A204.1 (cell line): Measurements from ENCODE around the gene HKDC1.
"Not testable (repeated sequence)": the region's sequence is repeated elsewhere in the genome, so short reads cannot be mapped to it uniquely, and the experiment has no call there.

Experiments used
- FAIRE-seq: peaks from 2 replicates; lab custom pipeline; 2012; peaks lifted over from hg19 to GRCh38; lab: Jason Lieb, UNC

Gene HKDC1

GRCh38 chr10:69279110-69279509, 59.0 kb downstream of the HKDC1 start:
- FAIRE-seq: no peak

DNA sequence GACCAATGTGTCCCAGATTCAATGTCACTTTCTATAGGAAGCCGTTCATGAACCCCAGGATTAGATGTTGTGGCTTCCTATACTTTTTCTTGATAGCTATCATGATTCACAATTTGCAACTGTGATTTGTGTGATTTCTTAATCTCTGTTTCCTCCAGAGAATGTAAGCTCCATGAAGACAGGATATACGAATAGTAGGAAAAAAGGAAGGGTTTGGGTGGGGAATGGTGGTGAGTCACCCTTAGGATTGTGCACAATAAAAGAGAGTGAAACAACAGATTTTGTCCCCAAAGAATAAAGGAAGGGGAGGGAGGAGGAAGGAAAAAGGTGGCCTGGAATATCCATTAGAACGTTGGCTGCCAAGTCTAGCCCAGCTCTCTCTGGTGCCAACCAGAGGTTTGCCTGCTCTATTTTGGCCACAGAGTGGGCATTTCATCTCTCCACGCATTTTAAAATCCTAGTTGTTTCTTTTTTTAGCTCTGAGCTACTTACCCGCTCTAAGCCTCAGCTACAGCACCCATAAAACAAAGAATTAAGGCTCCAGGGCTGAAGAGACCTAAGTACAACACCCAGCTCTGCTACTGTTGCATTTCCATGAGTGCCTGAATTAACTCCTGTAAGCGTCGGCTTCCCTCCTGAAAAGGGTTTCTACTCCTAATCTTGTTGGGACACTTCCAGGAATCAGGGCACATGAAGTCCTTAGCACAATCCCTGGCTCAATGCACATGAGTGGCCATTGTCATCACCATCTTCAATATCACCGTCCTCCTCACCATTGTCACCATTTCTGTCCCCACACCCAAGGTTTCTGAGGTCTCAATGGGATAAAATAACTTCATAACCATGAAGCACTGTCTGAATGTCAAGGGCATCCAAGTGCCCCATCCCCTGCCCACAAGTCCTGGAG, 61.6 kb downstream of the HKDC1 start:
- FAIRE-seq: no peak

DNA sequence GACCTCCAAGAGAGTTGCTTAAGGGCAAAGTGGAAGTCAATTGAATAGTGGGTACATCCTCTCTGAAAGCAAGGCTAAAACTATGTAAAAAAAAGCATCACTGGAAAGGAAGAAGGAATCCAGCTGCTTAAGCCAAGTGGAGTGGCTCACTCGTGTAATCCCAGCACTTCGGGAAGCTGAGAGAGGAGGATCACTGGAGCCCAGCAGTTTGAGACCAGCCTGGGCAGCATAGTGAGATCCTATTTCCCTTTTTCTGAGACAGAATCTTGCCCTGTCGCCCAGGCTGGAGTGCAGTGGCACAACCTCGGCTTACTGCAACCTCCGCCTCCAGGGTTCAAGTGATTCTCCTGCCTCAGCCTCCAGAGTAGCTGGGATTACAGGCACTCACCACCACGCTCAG, 64.3 kb downstream of the HKDC1 start:
- not testable (repeated sequence) for FAIRE-seq

DNA sequence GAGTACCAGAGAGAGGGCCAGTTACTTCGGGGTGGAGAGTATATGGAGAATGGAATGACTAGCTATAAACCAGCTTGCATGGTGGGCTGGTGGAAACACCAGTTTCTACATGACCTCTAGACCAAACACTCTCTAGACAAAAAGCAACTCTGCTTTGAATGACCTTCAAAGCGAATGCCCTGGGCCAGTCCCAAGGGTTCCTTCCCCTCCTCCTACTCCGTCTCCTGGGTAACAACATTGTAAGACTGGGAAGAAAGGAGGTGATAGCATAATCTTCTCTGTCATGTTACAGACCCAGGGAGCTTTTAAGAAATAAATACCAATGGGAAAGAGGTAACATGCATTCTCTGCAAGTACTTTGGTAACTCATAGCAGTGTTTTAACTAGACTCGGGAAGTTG, 65.6 kb downstream of the HKDC1 start:
- no peak for FAIRE-seq

GRCh38 chr10:69287181-69287580, 67.0 kb downstream of the HKDC1 start:
- no peak for FAIRE-seq

DNA sequence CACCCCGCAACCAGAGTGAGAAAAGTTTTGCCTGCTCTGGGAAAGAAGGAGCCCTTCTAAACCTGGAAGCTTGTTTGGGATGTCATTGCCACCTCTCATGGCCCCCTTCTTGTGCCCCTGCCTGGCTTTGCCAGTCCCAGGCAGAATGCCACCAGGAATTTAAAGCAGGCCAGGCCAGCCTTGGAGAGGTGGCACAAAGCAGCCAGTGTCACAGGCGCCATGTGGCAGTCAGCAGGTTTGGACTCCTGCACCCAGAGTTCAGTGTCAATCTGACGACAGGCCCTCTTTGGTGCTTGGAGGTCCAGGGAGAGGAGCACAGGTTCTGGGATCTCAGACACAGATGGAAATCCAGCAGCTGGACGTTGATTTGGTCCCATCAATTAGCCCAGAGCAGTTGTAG, 70.9 kb downstream of the HKDC1 start:
- no peak for FAIRE-seq

DNA sequence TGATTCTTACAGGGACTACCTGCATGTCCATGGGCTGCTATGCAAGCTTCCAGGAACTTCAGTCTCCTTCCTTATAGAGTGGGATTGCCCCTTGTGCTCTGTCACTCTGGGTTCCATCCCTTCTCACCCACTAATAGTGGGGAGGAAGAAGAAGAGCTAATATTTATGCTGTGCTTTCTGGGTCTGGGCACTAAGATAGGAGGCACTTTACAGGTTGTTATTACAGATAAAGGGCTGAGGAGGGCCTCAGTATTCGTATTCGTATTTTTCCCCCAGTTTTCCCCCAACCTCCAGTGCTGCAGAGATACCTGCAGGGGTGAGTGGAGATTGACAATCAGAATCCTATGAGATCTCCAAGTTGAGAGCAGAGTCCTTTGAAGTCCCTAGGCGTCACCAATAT, 72.3 kb downstream of the HKDC1 start:
- no peak for FAIRE-seq

- FAIRE-seq: no peak
Measured at GRCh38 chr10:69295027-69295636, 75.0 kb downstream of the HKDC1 start.

- FAIRE-seq: no peak
Measured at GRCh38 chr10:69303632-69304051, 83.5 kb downstream of the HKDC1 start.

- no peak for FAIRE-seq
Measured at GRCh38 chr10:69306421-69306820, 86.3 kb downstream of the HKDC1 start.

DNA sequence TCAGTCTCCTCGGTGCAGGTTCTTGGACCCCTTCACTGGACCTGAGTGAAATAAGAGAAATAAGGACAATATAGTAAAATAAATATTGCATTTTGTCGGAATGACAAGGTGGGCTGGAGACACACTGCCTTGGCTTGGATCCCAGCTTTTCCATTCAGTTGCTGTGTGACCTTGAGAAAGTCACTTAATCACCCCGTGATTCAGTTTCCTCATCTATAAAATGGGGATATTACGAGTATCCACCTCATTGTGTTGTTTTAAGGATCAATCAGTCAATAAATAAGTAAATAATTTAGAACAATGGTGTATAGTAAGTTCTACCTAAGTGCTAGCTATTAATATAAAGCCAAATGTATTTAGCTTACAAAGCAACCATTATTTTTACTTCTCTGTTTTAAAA, 87.3 kb downstream of the HKDC1 start:
- no peak for FAIRE-seq

DNA sequence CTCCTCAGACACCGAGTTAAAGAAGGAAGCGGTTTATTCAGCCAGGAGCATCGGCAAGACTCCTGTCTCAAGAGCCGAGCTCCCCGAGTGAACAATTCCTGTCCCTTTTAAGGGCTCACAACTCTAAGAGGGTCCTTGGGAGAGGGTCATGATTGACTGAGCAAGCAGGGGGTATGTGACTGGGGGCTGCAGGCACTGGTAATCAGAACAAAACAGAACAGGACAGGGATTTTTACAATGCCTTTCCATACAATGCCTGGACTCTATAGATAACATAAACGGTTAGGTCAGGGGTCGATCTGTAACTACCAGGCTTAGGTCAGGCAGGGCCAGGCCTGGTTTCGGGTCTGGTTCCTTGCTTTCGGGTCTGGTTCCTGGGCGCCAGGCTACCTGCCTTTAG, 88.2 kb downstream of the HKDC1 start:
- FAIRE-seq: not testable (repeated sequence)

DNA sequence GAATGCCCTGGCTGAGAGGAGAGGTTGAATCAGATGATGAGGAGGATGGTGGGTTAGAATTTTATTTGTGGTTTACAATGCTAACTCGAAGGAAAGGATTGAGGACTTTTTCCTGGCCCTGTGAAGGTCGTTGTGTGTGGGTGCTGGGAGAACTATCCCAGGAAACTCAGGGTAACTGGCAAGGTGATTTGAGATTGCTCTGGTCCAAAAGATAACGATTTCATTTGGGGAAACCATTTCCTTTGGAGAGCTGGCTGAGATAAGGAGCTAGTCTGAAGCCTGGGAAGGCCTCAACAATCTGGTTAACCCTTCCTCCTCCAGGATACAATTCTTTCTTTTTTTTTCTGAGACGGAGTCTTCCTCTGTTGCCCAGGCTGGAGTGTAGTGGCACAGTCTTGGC, 91.2 kb downstream of the HKDC1 start:
- no peak for FAIRE-seq

DNA sequence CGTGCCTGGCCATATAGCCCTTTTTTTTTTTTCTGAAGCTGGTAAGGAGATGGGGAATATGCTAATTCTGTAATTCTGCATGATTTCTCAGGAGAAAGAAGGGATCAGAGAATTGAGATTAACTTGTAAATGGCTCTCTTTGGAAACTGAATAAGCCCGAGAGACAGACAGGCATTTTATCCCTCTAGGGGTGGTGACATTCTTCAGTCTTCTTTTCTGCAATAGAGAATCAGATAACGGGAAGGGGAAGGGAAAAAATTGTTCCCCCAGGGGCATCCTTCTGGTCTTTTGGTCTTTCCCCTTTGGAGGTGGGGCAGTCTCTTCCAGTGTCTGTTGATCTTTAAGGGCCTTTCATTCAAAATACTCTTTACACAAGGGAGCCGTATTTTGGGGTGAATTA, 92.4 kb downstream of the HKDC1 start:
- FAIRE-seq: no peak

DNA sequence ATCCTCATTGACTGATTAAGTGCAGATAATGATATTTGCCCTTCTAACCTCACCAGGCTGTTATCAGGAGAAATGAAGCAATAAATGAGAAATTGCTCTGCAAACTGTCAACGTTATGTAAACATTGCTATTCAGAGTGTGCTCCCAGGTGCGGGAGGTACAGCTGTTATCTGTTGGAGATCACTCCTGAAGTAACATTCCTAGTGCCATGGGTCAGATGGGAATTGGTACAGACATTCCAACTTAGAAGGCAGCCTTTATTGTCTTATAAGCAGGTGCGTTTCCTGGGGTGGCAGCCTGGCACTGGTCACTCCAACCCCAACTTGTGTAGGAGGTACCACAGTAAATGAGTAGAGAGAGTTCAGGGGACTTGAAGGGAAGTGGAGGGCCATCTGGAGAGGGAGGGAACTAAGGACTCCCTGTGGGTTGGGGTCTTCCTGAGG, 95.0 kb downstream of the HKDC1 start:
- no peak for FAIRE-seq

DNA sequence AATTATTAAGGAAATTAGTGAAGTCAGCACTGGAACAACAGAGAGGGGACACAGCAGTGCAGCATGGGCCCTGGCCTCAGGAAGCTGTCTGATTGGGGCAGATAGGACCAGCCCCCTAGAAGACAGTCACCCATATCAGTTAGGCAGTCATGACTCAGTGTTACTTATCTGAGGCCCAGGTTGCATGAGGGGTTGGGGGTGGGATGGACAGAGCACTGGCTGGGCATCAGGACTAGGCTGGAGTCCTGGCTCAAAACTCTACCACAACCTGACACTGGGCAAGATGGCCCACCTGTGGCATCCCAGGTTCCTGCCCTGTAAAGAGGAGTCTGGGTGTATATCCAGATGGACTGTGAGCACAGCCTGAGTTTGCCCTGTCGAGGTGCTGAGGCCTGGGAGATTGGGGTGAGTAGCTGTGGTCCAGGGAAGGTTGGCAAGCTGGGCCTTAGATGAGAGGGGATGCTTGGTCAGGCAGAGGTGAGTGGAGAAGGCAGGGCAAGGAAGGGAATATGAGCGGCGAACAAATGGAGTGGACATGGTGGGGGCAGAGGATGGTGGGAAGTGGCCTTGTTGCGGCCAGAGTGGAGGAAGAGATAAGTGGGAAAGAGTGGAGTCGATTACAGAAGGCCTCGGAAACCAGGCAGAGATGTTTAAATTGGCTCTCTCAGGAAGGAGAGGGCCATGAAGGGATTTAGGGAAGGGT, 95.6 kb downstream of the HKDC1 start:
- FAIRE-seq: no peak

DNA sequence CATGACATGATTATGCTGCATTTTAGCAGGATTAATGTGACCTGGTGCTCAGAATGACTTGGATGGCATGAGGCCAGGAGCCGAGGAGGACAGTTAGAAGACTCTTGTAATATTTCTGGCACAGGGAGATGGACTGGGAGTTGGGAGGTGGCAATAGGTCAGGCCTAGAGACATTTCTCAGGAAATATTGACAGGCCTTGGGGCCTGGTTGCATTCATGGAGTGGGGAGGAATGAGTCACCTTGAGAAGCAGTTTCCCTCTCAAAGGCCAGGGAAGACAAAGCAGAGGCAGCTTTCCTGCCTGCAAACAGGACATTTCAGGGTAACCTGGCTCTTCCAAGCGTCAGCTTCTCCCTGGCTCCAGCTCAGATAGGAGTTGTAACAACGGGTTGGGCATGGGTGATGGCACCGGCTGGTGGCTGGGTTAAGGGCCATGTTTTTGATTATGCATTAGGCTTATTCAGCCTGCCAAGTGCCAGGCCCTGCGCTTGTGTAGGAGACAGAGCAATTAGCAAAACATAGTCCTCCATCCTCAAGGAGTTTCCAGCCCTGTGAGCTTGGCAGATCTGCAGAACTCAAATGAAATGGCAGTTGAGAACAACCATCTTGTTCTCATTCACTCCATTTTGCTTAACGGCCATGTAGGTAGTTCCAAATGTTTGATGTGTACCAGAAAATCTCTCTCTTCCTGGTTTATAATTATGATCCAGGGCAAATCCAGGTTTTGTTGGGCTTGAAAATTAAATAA, 96.4 kb downstream of the HKDC1 start:
- FAIRE-seq: no peak
